Forelimb muscle (tissue), 1 donor: Measurements from ENCODE around the gene CDC25A. TPM values are rescaled to one million over a fixed set of nuclear protein-coding genes. Genes with fewer than 3 reads are reported as not detected.
"Not testable (repeated sequence)": the region's sequence is repeated elsewhere in the genome, so short reads cannot be mapped to it uniquely, and the experiment has no call there.

ENCODE experiments used
- DNase-seq: peaks from one replicate; pipeline ENCODE4 v3.0.0-alpha.2; 2013; ENCODE audit warnings: low read depth
- polyA plus RNA-seq: library from polyadenylated mRNA; unstranded; fragments of 120-200 nt; gene quantifications from one replicate; pipeline ENCODE4 v1.2.1, GENCODE V29; 2013; ENCODE audit not compliant: insufficient read length

The CDC25A gene
- polyA plus RNA-seq, 1 donor, result 3.1 TPM

- DNase-seq, result no peak
These were observed 46.5 kb downstream of the CDC25A start for GRCh38 chr3:48141604-48142137.

GRCh38 chr3:48140936-48141603 lies 47.1 kb downstream of the CDC25A start:
- no peak for DNase-seq

DNA sequence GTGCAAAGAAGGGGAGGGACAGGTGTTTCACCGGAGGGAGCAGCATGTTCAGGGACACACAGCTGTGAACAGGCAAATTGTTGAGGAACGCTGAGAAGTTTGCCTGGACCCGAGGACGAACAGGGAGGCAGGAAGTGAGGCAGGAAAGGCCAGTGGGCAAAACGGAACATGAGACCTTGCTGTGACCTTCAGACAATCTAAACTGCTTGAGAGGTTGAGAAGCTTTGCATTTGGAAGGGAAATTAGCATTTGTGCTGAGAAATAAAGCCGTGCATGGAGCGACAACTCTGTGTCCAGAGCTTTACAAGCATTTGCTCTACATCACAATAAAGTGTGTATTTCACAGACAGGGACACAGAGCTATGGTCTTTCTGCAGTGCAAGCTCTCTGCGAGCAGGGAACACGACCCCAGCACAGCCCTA lies 47.9 kb downstream of the CDC25A start:
- no peak for DNase-seq

DNA sequence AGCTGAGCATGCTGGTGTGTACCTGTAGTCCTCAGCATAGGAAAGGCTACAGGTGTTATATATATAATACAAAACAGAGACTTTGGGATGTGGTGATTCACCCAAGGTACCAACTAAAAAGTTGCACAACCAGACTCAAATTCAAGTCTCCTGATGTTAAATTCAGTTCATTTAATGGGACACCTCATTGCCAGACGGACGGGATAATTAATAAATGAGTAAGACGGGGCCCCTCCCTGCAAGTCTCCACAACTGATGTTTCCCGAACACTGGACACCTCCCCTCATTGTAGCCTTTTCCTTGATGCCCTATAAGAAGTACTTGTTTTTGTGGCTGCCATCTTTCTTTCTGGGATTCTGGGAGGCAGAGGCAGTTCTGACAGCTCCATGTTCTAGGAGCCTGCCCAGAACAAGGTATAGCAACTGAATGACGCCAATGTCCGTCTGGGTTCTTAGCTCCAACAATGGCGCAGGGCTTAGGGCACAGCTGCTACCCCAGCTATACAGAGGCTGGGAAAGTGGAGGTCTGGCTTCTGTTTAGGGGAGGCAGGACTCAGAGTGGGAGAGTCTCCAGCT lies 50.7 kb downstream of the CDC25A start:
- DNase-seq, result no peak

DNA sequence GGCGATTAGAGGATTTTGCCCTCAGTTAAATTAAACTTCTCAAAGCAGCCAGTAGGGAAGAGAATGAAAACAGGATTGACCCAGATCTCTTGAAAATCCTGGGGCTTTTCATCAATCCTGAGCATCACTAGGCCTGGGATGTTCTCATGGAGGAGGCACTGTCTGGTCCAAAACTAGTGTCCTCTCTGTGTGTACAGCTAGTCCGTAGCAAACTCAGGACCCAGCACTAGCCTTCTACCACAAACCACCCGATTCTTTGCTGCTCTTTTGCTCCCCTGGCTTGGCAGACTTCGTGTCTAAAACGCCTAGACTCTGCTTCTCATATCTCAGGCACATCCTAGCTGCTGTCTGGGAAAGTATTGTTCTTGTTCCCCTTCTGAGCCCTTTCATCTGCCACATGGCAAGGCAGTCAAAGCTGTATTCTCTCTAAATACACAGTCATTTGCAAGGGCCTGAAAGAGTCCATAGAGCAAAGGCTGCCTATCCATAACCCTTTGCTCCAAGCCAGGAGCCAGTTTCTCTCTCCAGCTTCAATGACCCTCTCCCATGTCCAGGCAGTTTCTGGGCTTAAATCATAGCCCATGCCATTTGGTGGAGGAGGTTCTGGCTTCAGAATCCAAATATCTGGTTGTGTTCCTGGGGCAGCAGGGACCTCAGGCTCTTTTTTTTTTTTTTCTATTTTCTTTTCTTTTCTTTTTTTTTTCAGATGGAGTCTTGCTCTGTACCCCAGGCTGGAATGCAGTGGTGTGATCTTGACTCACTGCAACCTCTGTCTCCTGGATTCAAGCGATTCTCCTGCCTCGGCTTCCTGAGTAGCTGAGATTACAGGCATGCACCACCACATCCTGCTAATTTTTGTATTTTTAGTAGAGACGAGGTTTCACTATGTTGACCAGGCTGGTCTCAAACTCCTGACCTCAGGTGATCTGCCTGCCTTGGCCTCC lies 52.4 kb downstream of the CDC25A start:
- no peak for DNase-seq

- DNase-seq, result peak; percentile 83
These were observed 57.8 kb downstream of the CDC25A start for GRCh38 chr3:48130321-48130904.

DNA sequence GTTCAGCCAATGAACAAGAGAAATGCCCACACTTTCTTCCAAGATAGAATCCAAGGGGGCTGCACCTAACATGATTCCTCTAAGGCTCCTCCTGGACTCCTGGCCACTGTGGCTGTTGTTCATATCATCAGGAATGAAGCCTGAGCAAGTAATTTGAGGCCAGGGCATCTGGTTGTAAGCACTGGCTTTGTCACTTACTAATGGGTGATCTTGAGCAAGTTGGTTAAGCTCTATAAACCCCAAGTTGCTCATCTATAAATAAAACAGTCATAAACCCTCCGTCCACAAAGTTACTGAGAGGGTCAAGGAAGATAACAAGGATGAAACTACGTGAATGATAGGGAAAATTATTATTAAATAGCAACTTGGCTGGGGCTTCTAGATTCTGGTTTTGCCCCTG lies 58.3 kb downstream of the CDC25A start:
- DNase-seq, result no peak

- DNase-seq, result no peak
These were observed 59.4 kb downstream of the CDC25A start for GRCh38 chr3:48128774-48129173.

DNA sequence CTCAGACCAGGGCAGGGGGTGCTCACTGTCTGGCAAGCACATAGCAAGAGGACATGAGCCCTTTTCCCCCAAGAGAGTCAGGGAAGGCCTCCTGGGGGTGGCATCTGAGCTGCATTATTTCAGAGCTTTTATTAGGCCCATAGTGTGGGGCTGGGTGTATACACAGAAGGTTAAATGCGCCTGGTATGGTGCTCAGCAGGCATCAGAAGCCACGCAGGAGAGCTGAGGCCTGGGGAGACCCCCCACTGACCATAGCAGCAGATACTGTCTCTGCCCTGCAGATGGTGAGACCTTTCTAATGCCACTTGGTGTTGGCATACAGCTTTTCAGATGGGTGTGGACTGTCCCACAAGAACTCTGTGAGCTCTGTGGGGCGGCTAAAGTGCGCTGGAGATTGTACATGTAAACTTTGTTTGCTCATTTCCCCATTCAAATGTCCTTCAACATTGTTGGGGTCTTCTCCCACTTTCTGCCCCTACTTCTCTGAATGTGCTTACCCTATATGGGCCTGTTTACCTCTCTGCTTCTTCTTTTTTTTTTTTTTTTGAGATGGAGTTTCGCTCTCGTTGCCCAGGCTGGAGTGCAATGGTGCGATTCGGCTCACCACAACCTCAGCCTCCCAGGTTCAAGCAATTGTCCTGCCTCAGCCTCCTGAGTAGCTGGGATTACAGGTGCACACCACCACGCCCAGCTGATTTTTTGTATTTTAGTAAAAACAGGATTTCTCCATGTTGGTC lies 62.2 kb downstream of the CDC25A start:
- no peak for DNase-seq

- no peak for DNase-seq
These were observed 63.1 kb downstream of the CDC25A start for GRCh38 chr3:48125013-48125705.

DNA sequence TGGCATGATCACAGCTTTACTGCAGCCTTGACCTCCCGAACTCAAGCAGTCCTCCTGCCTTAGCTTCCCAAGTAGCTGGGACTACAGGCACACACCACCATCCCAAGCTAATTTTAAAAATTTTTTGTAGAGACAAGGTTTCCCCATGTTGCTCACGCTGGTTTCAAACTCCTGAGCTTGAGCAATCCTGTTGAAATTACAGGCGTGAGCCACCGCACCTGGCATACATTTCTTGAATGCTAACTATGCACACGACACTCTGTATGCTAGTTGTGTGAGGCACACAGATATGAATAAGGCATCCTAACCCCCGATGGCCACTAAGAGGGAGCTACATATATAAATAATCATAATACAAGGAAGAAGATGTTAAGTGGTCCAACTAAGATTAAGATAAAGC lies 64.9 kb downstream of the CDC25A start:
- DNase-seq, result no peak

- DNase-seq, result no peak
These were observed 65.7 kb downstream of the CDC25A start for GRCh38 chr3:48122504-48122903.

- DNase-seq, result no peak
These were observed 68.0 kb downstream of the CDC25A start for GRCh38 chr3:48120223-48120622.

DNA sequence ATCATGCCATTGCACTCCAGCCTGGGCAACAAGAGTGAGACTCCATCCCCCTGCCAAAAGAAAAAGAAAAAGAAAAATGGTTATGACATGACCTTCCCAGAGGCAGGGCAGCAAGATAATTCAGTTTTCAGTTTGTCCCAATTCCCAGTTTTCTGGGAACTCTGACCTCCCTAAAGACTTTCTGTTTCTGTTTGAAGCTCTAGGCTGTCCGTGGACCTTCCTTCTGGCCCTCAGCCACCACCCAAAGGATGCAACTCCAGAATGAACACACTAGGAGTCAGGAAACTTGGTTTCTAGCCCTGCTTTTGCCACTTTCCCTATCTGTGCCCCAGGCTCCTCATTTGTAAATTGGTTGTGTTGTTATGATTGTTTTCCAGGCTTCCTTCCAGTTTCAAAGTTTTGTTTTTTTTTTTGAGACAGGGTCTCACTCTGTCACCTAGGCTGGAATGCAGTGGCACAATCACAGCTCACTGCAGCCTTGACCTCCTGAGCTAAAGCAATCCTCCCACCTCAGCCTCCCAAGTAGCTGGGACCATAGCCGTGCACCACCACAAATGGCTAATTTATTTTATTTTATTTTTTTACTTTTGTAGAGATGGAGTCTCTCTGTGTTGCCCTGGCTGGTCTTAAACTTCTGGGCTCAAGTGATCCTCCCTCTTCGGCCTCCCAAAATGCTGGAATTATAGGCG lies 68.6 kb downstream of the CDC25A start:
- no peak for DNase-seq

GRCh38 chr3:48118928-48119327 lies 69.3 kb downstream of the CDC25A start:
- DNase-seq, result no peak

DNA sequence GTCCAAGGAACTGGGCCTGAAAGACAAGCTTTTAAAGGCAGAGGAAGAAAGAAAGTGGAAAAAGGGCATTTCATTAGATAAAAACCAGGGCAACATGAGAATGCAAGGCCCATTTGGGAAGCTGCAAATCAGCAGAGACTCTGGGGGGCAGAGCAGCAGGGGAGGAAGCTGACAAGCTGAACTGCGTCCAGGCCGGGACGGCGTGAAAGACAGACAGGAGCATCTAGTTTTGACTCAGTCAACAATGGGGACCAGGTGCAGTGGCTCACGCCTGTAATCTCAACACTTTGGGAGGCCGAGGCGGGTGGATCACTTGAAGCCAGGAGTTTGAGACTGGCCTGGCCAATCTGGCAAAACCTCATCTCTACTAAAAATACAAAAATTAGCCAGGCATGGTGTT lies 69.9 kb downstream of the CDC25A start:
- no peak for DNase-seq

- DNase-seq, result no peak
These were observed 75.4 kb downstream of the CDC25A start for GRCh38 chr3:48112813-48113212.

DNA sequence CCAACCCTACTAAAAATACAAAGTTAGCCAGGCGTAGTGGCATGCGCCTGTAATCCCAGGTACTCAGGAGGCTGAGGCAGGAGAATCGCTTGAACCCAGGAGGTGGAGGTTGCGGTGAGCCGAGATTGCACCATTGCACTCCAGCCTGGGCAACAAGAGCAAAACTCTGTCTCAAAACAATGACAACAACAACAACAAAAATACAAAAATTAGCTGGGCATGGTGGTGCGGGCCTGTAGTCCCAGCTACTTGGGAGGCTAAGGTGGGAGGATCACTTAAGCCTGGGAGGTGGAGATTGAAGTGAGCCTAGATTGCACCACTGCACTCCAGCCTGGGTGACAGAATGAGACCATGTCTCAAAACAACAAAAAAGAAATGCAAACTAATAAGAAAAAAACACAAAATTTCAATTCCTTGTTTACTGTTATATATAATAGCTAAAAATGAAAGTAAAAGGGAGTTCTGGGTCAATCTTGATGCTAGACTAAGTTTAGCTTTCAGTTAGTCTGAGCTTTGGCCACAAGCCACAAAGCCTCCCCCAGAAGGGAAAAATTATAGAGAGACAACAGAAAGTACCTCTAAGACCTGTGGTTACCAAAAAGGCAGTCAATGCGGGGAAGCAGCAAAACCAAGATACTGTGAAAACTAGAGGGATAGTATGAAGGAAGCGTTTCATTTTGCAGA lies 76.0 kb downstream of the CDC25A start:
- DNase-seq, result not testable (repeated sequence)

GRCh38 chr3:48110463-48110862 lies 77.8 kb downstream of the CDC25A start:
- no peak for DNase-seq
